HCT116 (cell line): ENCODE measurements around the gene NUDT14. TPM values are rescaled to one million over a fixed set of nuclear protein-coding genes. Genes with fewer than 3 reads are reported as not detected.

Experiments used
- ATAC-seq: fragments of 200-7000 bp; cut with Tn5 transposase; 2 replicates; pipeline ENCODE4 v1.9.1; 2020; ENCODE audit warnings: mild to moderate bottlenecking, moderate library complexity
- BruUV-seq: library from RNA; stranded (reverse); fragments of 400-500 nt; replicated peaks from 2 replicates; lab custom pipeline; 2021; lab: Mats Ljungman, UMichigan
- CTCF ChIA-PET: fragments of 300-600 bp; sonication (Branson Sonifier 250); formaldehyde crosslinking; loops from one replicate; lab custom pipeline; 2021; ENCODE audit warnings: antibody characterized with exemption; lab: Charles Lee
- POLR2A ChIA-PET: fragments of 300-600, 350-600 bp; sonication (Branson Sonifier 250); formaldehyde crosslinking; loops from one replicate; lab custom pipeline; 2021; ENCODE audit warnings: antibody characterized with exemption; lab: Charles Lee
- RAD21 ChIA-PET, 2 experiments: fragments of 300-600 bp; sonication (Branson Sonifier 250); formaldehyde crosslinking; loops; one replicate each; lab custom pipeline; 2023; ENCODE audit warnings: low total read pairs in 2 of 2; ENCODE audit not compliant: uncharacterized antibody in 2 of 2, unreplicated experiment in 2 of 2, low non-redundant PET in 1 of 2; lab: Charles Lee
- DNase-seq: peaks from one replicate; pipeline ENCODE4 v3.0.0-alpha.2; 2010; ENCODE audit warnings: low read depth, low spot score
- H2AFZ ChIP-seq: fragments of 200-600 bp; shearing (Covaris generic), sonication (generic); 2 replicates; pipeline ENCODE4 v1.6.1; 2017; ENCODE audit warnings: low read depth, mixed run types, mixed read lengths, antibody characterized with exemption, low read length; ENCODE audit not compliant: poor library complexity, severe bottlenecking
- H3K27ac ChIP-seq: 2 replicates; pipeline ENCODE4 v1.5.1; 2012; ENCODE audit warnings: low read depth, low read length
- H3K27me3 ChIP-seq: fragments of 200-600 bp; sonication (generic); 2 replicates; pipeline ENCODE4 v1.6.1; 2016; ENCODE audit warnings: mixed run types, low read length, mixed read lengths; ENCODE audit not compliant: insufficient read depth
- H3K36me3 ChIP-seq, 2 experiments: fragments of 200-500 bp in 1 of 2; fragments of 200-600 bp in 1 of 2; sonication (Bioruptor generic) in 1 of 2; sonication (generic) in 1 of 2; 2 replicates each; pipeline versions ENCODE4 v1.5.1 to v1.6.1; 2014 to 2016; ENCODE audit warnings: low read length in 2 of 2, inconsistent platforms in 1 of 2, mixed read lengths in 1 of 2, mixed run types in 1 of 2; ENCODE audit not compliant: insufficient read depth in 2 of 2, control insufficient read depth in 1 of 2
- H3K4me1 ChIP-seq, 2 experiments: fragments of 200-600 bp in 1 of 2; sonication (generic) in 1 of 2; 2 replicates each; pipeline versions ENCODE4 v1.5.1 to v1.6.1; 2012 to 2017; ENCODE audit warnings: low read length in 2 of 2, inconsistent platforms in 1 of 2, mild to moderate bottlenecking in 1 of 2, mixed read lengths in 1 of 2, mixed run types in 1 of 2, moderate library complexity in 1 of 2; ENCODE audit not compliant: insufficient read depth in 2 of 2, control insufficient read depth in 1 of 2
- H3K4me2 ChIP-seq: fragments of 200-600 bp; sonication (generic); 2 replicates; pipeline ENCODE4 v1.6.1; 2017; ENCODE audit warnings: mixed run types, low read length, mixed read lengths
- H3K4me3 ChIP-seq, 2 experiments: fragments of 200-600 bp in 1 of 2; sonication (generic) in 1 of 2; replicated peaks in 1 of 2; 2 replicates each; pipeline ENCODE4 v1.5.1; 2011 to 2016; ENCODE audit warnings: low read length in 2 of 2, control low read depth in 1 of 2, low read depth in 1 of 2, mild to moderate bottlenecking in 1 of 2, mixed read lengths in 1 of 2, mixed run types in 1 of 2
- H3K79me2 ChIP-seq: fragments of 200-600 bp; sonication (generic); 2 replicates; pipeline ENCODE4 v1.6.1; 2017; ENCODE audit warnings: mild to moderate bottlenecking, mixed run types, low read length, moderate library complexity, mixed read lengths; ENCODE audit not compliant: insufficient read depth
- H3K9ac ChIP-seq: fragments of 200-600 bp; sonication (generic); 2 replicates; pipeline ENCODE4 v1.6.1; 2016; ENCODE audit warnings: low read length, mixed read lengths
- H3K9me2 ChIP-seq: fragments of 200-600 bp; sonication (generic), shearing (Covaris generic); 2 replicates; pipeline ENCODE4 v1.6.1; 2017; ENCODE audit warnings: mixed run types, mild to moderate bottlenecking, moderate library complexity; ENCODE audit not compliant: insufficient read depth
- H3K9me3 ChIP-seq, 2 experiments: fragments of 200-500 bp in 1 of 2; fragments of 200-600 bp in 1 of 2; sonication (Bioruptor generic) in 1 of 2; sonication (generic) in 1 of 2; 2 replicates each; pipeline ENCODE4 v1.6.1; 2014 to 2017; ENCODE audit warnings: low read length in 2 of 2, mixed read lengths in 2 of 2, inconsistent platforms in 1 of 2, low read depth in 1 of 2, mild to moderate bottlenecking in 1 of 2, mixed run types in 1 of 2, moderate library complexity in 1 of 2; ENCODE audit not compliant: control insufficient read depth in 1 of 2, insufficient read depth in 1 of 2
- H4K20me1 ChIP-seq: fragments of 200-600 bp; sonication (generic), shearing (Covaris generic); 2 replicates; pipeline ENCODE4 v1.6.1; 2017; ENCODE audit warnings: mixed run types, mild to moderate bottlenecking, moderate library complexity; ENCODE audit not compliant: insufficient read depth
- CBX3 ChIP-seq: IDR thresholded peaks from 2 replicates; pipeline ENCODE4 v1.6.1; 2012; ENCODE audit warnings: low read depth
- ELF1 ChIP-seq: IDR thresholded peaks from 2 replicates; pipeline ENCODE4 v1.6.1; 2012; ENCODE audit warnings: low read depth, borderline replicate concordance
- FOSL1 ChIP-seq: IDR thresholded peaks from 2 replicates; pipeline ENCODE4 v1.6.1; 2012; ENCODE audit warnings: low read depth
- POLR2A ChIP-seq: IDR thresholded peaks from 2 replicates; pipeline ENCODE4 v1.7.0; 2011; ENCODE audit warnings: borderline replicate concordance; ENCODE audit not compliant: insufficient read depth, insufficient read length; ENCODE audit errors: extremely low read depth
- POLR2AphosphoS5 ChIP-seq: IDR thresholded peaks from 2 replicates; pipeline ENCODE4 v1.6.1; 2011; ENCODE audit warnings: mild to moderate bottlenecking, low read depth, low read length, moderate library complexity
- RAD21 ChIP-seq: IDR thresholded peaks from 2 replicates; pipeline ENCODE4 v1.6.1; 2012; ENCODE audit warnings: low read depth, mild to moderate bottlenecking
- SP1 ChIP-seq: IDR thresholded peaks from 2 replicates; pipeline ENCODE4 v1.6.1; 2012; ENCODE audit warnings: low read depth
- YY1 ChIP-seq: IDR thresholded peaks from 2 replicates; pipeline ENCODE4 v1.6.1; 2011; ENCODE audit warnings: low read length, low read depth, moderate library complexity, mild to moderate bottlenecking; ENCODE audit not compliant: insufficient replicate concordance; ENCODE audit errors: extremely low read depth
- ZFX ChIP-seq: fragments of 450-650 bp; IDR thresholded peaks from 2 replicates; pipeline ENCODE4 v1.6.1; 2017
- intact Hi-C: fragments of 100-400 bp; cut with micrococcal nuclease; formaldehyde crosslinking; loops from 2 replicates; pipeline ENCODE4 v1.10.0; 2022
- total RNA-seq: library from RNA; stranded (reverse); gene quantifications from one replicate; pipeline ENCODE4 v1.2.1, GENCODE V29; 2021; ENCODE audit not compliant: unreplicated experiment
- TF ChIP-seq, protein P1 (sequence below), 3 experiments: fragments of 200-600 bp in 1 of 3; sonication (generic) in 1 of 3; IDR thresholded peaks in 2 of 3; conservative IDR thresholded peaks in 1 of 3; 2 replicates each; pipeline ENCODE4 v1.5.1; 2012 to 2017; ENCODE audit warnings: low read depth in 2 of 3, low read length in 2 of 3, antibody characterized with exemption in 1 of 3, borderline replicate concordance in 1 of 3, control low read depth in 1 of 3, mild to moderate bottlenecking in 1 of 3, mixed read lengths in 1 of 3, mixed run types in 1 of 3, moderate library complexity in 1 of 3; ENCODE audit not compliant: insufficient read depth in 1 of 3
- TF ChIP-seq, protein P2 (sequence below): IDR thresholded peaks from 2 replicates; pipeline ENCODE4 v1.6.1; 2012; ENCODE audit warnings: low read depth

NUDT14 gene
- total RNA-seq, 1 experiment from 2014 or later: 56.1 TPM

DNA sequence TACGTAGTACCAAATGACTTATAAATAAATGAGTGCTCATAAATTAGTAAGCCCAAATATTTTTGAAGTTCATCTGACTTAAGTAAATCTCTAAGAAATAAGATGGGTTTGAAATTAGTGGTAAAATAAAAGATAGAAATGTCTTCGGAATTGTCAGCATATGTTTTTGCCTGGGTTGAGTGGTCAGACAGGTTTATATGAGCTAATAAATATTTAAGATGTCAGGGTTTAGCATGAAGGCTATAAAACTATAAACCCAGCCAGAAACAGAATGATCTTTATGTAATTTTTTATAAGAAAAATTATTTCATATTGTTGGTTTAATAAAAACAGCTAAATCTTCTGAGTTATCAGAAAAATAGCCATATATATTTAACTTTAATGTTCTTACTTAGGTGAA is 49.9 kb downstream of the NUDT14 start:
- Histone ChIP-seq H3K79me2 (no peaks in the 10 kb centered on the region), H3K9me2 (no peaks in the 10 kb centered on the region), H3K4me3 (no peak overlapping the region)
- DNase-seq: no peak
- no TSS peak for BruUV-seq
- TF ChIP-seq, protein P1, sequence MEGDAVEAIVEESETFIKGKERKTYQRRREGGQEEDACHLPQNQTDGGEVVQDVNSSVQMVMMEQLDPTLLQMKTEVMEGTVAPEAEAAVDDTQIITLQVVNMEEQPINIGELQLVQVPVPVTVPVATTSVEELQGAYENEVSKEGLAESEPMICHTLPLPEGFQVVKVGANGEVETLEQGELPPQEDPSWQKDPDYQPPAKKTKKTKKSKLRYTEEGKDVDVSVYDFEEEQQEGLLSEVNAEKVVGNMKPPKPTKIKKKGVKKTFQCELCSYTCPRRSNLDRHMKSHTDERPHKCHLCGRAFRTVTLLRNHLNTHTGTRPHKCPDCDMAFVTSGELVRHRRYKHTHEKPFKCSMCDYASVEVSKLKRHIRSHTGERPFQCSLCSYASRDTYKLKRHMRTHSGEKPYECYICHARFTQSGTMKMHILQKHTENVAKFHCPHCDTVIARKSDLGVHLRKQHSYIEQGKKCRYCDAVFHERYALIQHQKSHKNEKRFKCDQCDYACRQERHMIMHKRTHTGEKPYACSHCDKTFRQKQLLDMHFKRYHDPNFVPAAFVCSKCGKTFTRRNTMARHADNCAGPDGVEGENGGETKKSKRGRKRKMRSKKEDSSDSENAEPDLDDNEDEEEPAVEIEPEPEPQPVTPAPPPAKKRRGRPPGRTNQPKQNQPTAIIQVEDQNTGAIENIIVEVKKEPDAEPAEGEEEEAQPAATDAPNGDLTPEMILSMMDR (IDR thresholded peaks at IDR 0.05 in 2 of 3, conservative IDR thresholded peaks at IDR 0.05 in 1 of 3; ENCODE audit: borderline replicate concordance in 1 of 3, insufficient read depth in 1 of 3, low read depth in 2 of 3, low read length in 2 of 3): no peak
- TF ChIP-seq CBX3: peak; percentile 68; the same call in 1 of the 2 replicates
- TF ChIP-seq, all 23 proteins: peak for 1
- ChIA-PET POLR2A (no interaction called here), RAD21 (no interaction called here), CTCF (interaction anchor here (1.5 kb wide), 1 partner anchor 41 kb away, joined by 6 read pairs; no protein-coding TSS in a partner anchor)
- Histone ChIP-seq H2AFZ (no peak overlapping the region), H3K36me3 (no peaks in the 10 kb centered on the region), H3K9me3 (0 out of 4 replicates have a peak, but pooled peaks cover 0 to 3% of the 10 kb centered on the region in 2 experiments), H4K20me1 (no peaks in the 10 kb centered on the region), H3K4me1 (no peaks in the 10 kb centered on the region), H3K27me3 (no peaks in the 10 kb centered on the region), H3K4me2 (no peak overlapping the region), H3K9ac (no peak overlapping the region), H3K27ac (no peak overlapping the region)
- no peak for ATAC-seq
- intact Hi-C loops: no loop called here

GRCh38 chr14:105128059-105128458 is 53.1 kb downstream of the NUDT14 start:
- Histone ChIP-seq H2AFZ (no peak overlapping the region), H3K4me1 (no peaks in the 10 kb centered on the region), H3K4me2 (no peak overlapping the region), H3K27me3 (no peaks in the 10 kb centered on the region), H3K79me2 (no peaks in the 10 kb centered on the region), H3K9me2 (no peaks in the 10 kb centered on the region), H4K20me1 (no peaks in the 10 kb centered on the region), H3K27ac (no peak overlapping the region), H3K36me3 (no peaks in the 10 kb centered on the region), H3K4me3 (no peak overlapping the region), H3K9ac (no peak overlapping the region), H3K9me3 (peaks cover 0 to 3% of the 10 kb centered on the region in 2 experiments; a peak in 1 of 4 replicates)
- DNase-seq (no peak), ATAC-seq (no peak)
- intact Hi-C loops: loop anchor here (2.0 kb wide), 1 partner anchor 13 kb away; no protein-coding TSS in a partner anchor
- POLR2A ChIA-PET: no interaction called here
- BruUV-seq: no TSS peak
- CTCF ChIA-PET: no interaction called here
- RAD21 ChIA-PET: no interaction called here
- TF ChIP-seq, protein P2, sequence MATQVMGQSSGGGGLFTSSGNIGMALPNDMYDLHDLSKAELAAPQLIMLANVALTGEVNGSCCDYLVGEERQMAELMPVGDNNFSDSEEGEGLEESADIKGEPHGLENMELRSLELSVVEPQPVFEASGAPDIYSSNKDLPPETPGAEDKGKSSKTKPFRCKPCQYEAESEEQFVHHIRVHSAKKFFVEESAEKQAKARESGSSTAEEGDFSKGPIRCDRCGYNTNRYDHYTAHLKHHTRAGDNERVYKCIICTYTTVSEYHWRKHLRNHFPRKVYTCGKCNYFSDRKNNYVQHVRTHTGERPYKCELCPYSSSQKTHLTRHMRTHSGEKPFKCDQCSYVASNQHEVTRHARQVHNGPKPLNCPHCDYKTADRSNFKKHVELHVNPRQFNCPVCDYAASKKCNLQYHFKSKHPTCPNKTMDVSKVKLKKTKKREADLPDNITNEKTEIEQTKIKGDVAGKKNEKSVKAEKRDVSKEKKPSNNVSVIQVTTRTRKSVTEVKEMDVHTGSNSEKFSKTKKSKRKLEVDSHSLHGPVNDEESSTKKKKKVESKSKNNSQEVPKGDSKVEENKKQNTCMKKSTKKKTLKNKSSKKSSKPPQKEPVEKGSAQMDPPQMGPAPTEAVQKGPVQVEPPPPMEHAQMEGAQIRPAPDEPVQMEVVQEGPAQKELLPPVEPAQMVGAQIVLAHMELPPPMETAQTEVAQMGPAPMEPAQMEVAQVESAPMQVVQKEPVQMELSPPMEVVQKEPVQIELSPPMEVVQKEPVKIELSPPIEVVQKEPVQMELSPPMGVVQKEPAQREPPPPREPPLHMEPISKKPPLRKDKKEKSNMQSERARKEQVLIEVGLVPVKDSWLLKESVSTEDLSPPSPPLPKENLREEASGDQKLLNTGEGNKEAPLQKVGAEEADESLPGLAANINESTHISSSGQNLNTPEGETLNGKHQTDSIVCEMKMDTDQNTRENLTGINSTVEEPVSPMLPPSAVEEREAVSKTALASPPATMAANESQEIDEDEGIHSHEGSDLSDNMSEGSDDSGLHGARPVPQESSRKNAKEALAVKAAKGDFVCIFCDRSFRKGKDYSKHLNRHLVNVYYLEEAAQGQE: no peak
- TF ChIP-seq SP1: no peak
- no peak for TF ChIP-seq ZFX
- no peak for TF ChIP-seq CBX3
- TF ChIP-seq, protein P1 (IDR thresholded peaks at IDR 0.05 in 2 of 3, conservative IDR thresholded peaks at IDR 0.05 in 1 of 3; ENCODE audit: borderline replicate concordance in 1 of 3, insufficient read depth in 1 of 3, low read depth in 2 of 3, low read length in 2 of 3): no peak
- TF ChIP-seq RAD21: no peak
- TF ChIP-seq POLR2AphosphoS5: no peak
- no peak for TF ChIP-seq ELF1
- TF ChIP-seq POLR2A: no peak
- TF ChIP-seq FOSL1: no peak
- TF ChIP-seq YY1: no peak
